ENCODE results near the gene TAAR8.

- TF ChIP-seq CTCF (conservative IDR thresholded peaks at IDR 0.05; ENCODE audit: low read depth, low read length): no peak
- no peak for TF ChIP-seq EZH2 (IDR thresholded peaks at IDR 0.05; ENCODE audit: low read length, unreplicated experiment)
- TF ChIP-seq EZH2phosphoT487 (IDR thresholded peaks at IDR 0.05; ENCODE audit: borderline replicate concordance, low read length): no peak
Observed at GRCh38 chr6:132515386-132515785, 37.1 kb upstream of the TAAR8 start.

Data from PC-3 (cell line).